ENCODE data around the gene C6orf132. TPM values are rescaled to one million over a fixed set of nuclear protein-coding genes. Genes with fewer than 3 reads are reported as not detected.

C6orf132 gene
- total RNA-seq, 4 donors from 2014 or later, result 112 to 150 (median 122) TPM

GRCh38 chr6:42136508-42137193 is 5.8 kb downstream of the C6orf132 start:
- peak overlapping the region; percentile 79 for H3K27ac ChIP-seq
- no peak for DNase-seq (ENCODE audit: low spot score in 2 of 2)
- H3K9me3 ChIP-seq, result no peaks in the 10 kb centered on the region
- 49% methylated on average over 14 of the region's 14 CpGs for WGBS
- TF ChIP-seq, protein P1, sequence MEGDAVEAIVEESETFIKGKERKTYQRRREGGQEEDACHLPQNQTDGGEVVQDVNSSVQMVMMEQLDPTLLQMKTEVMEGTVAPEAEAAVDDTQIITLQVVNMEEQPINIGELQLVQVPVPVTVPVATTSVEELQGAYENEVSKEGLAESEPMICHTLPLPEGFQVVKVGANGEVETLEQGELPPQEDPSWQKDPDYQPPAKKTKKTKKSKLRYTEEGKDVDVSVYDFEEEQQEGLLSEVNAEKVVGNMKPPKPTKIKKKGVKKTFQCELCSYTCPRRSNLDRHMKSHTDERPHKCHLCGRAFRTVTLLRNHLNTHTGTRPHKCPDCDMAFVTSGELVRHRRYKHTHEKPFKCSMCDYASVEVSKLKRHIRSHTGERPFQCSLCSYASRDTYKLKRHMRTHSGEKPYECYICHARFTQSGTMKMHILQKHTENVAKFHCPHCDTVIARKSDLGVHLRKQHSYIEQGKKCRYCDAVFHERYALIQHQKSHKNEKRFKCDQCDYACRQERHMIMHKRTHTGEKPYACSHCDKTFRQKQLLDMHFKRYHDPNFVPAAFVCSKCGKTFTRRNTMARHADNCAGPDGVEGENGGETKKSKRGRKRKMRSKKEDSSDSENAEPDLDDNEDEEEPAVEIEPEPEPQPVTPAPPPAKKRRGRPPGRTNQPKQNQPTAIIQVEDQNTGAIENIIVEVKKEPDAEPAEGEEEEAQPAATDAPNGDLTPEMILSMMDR (IDR thresholded peaks at IDR 0.05), result no peak
- TF ChIP-seq POLR2A (IDR thresholded peaks at IDR 0.05), result no peak
- TF ChIP-seq POLR2AphosphoS5 (IDR thresholded peaks at IDR 0.05), result no peak
- no peak for TF ChIP-seq EP300 (IDR thresholded peaks at IDR 0.05)
- H3K36me3 ChIP-seq, result peaks cover 6% of the 10 kb centered on the region
- H3K4me1 ChIP-seq, result peaks cover 62% of the 10 kb centered on the region
- no peaks in the 10 kb centered on the region for H3K27me3 ChIP-seq
- peak overlapping the region; percentile 9 for H3K4me3 ChIP-seq

- Histone ChIP-seq H3K4me3 (no peak overlapping the region), H3K27me3 (no peaks in the 10 kb centered on the region), H3K36me3 (peaks cover 6% of the 10 kb centered on the region), H3K9me3 (no peaks in the 10 kb centered on the region), H3K27ac (no peak overlapping the region), H3K4me1 (peaks cover 60% of the 10 kb centered on the region)
- WGBS, result 88% methylated on average over 2 of the region's 2 CpGs
- DNase-seq (ENCODE audit: low spot score in 2 of 2), result no peak
- no peak for TF ChIP-seq POLR2A (IDR thresholded peaks at IDR 0.05)
- TF ChIP-seq POLR2AphosphoS5 (IDR thresholded peaks at IDR 0.05), result no peak
- TF ChIP-seq, protein P1 (IDR thresholded peaks at IDR 0.05), result no peak
- TF ChIP-seq EP300 (IDR thresholded peaks at IDR 0.05), result no peak
Observed at GRCh38 chr6:42135722-42136121, 6.7 kb downstream of the C6orf132 start.

DNA sequence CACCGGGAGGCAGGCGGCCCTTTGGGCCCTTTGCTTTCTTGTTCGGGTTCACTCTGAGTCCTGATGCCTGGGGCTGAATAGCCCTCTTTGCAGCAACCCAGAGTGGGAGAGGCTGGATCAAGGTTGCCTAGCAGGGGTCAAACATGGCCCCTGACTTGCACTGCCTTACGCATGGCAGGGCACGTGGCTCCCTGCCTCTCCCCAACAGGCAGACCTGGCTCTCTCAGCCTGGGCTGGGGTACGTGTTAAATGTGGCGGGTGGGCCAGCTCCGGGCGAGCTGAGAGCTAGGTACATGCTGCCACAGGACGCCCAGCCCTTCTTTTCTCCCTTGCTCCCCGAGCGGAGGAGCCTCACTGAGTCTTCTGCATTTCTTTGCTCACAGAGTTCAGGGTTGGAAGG is 7.3 kb downstream of the C6orf132 start:
- DNase-seq (ENCODE audit: low spot score in 2 of 2), result no peak
- Histone ChIP-seq H3K4me3 (no peak overlapping the region), H3K36me3 (peaks cover 6% of the 10 kb centered on the region), H3K27ac (no peak overlapping the region), H3K4me1 (peaks cover 60% of the 10 kb centered on the region), H3K27me3 (no peaks in the 10 kb centered on the region), H3K9me3 (no peaks in the 10 kb centered on the region)
- TF ChIP-seq, protein P1 (IDR thresholded peaks at IDR 0.05), result no peak
- TF ChIP-seq POLR2A (IDR thresholded peaks at IDR 0.05) (no peak), POLR2AphosphoS5 (IDR thresholded peaks at IDR 0.05) (no peak), EP300 (IDR thresholded peaks at IDR 0.05) (no peak)
- WGBS, result 83% methylated on average over 10 of the region's 12 CpGs

DNA sequence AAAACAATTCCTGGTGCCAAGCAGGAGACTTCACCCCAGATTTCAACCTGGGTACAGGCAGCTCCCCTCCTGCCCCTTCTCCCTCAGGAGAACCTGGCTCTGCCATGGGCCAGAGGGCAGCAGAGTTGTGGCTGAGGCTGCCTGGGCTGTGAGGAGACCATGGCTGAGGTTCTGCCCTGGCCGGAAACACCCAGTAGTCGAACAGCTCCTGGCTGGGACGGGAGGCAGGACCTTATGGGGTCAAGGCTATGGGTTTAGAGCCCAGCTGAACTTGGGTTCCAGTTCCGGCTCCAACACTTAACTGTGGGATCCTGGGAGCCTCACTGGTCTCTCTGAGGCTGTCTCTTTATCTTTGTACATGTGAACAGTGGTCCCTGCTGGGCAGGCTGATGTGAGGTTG is 8.5 kb downstream of the C6orf132 start:
- Histone ChIP-seq H3K9me3 (no peaks in the 10 kb centered on the region), H3K27ac (no peak overlapping the region), H3K4me3 (no peak overlapping the region), H3K4me1 (peaks cover 53% of the 10 kb centered on the region), H3K27me3 (no peaks in the 10 kb centered on the region), H3K36me3 (peaks cover 7% of the 10 kb centered on the region)
- DNase-seq (ENCODE audit: low spot score in 2 of 2), result no peak
- TF ChIP-seq POLR2AphosphoS5 (IDR thresholded peaks at IDR 0.05) (no peak), EP300 (IDR thresholded peaks at IDR 0.05) (no peak), POLR2A (IDR thresholded peaks at IDR 0.05) (no peak)
- TF ChIP-seq, protein P1 (IDR thresholded peaks at IDR 0.05), result no peak
- WGBS, result 60% methylated on average over 4 of the region's 4 CpGs

GRCh38 chr6:42131531-42131930 is 10.9 kb downstream of the C6orf132 start:
- Histone ChIP-seq H3K4me1 (peaks cover 29% of the 10 kb centered on the region), H3K27me3 (no peaks in the 10 kb centered on the region), H3K4me3 (no peak overlapping the region), H3K27ac (no peak overlapping the region), H3K36me3 (peaks cover 29% of the 10 kb centered on the region), H3K9me3 (no peaks in the 10 kb centered on the region)
- no peak for TF ChIP-seq EP300 (IDR thresholded peaks at IDR 0.05)
- no peak for TF ChIP-seq POLR2A (IDR thresholded peaks at IDR 0.05)
- TF ChIP-seq POLR2AphosphoS5 (IDR thresholded peaks at IDR 0.05), result no peak
- TF ChIP-seq, protein P1 (IDR thresholded peaks at IDR 0.05), result no peak
- no peak for DNase-seq (ENCODE audit: low spot score in 2 of 2)
- 95% methylated on average over 11 of the region's 11 CpGs for WGBS

Data from suprapubic skin (tissue), 4 donors.